Adrenal gland (tissue), 12 donors: Measurements from ENCODE around the gene LTA4H. TPM values are rescaled to one million over a fixed set of nuclear protein-coding genes. Genes with fewer than 3 reads are reported as not detected.

Experiments used
- DNase-seq, 7 donors: peaks; one replicate each; pipeline ENCODE4 v3.0.0-alpha.2; 2019 to 2020
- H3K27ac ChIP-seq, 5 donors: fragments of 200-600 bp; sonication (generic) in 4 of 5; 1 replicate in 3 of 5; 2 replicates in 2 of 5; pipeline versions ENCODE4 v1.5.1 to v1.8.0; 2016 to 2020; ENCODE audit warnings: mild to moderate bottlenecking in 1 of 5
- H3K27me3 ChIP-seq: fragments of 200-600 bp; 2 replicates; pipeline ENCODE4 v1.8.0; 2021
- H3K36me3 ChIP-seq, 2 donors: fragments of 200-600 bp; replicated peaks in 1 of 2; 1 replicate in 1 of 2; 2 replicates in 1 of 2; pipeline versions ENCODE4 v1.5.1 to v1.8.0; 2018 to 2022
- H3K4me1 ChIP-seq, 2 donors: fragments of 200-600 bp; replicated peaks in 1 of 2; 1 replicate in 1 of 2; 2 replicates in 1 of 2; pipeline versions ENCODE4 v1.5.1 to v1.8.0; 2018 to 2021
- H3K4me3 ChIP-seq, 4 donors: fragments of 200-600 bp; sonication (generic) in 3 of 4; one replicate each; pipeline ENCODE4 v1.5.1; 2016 to 2018
- H3K9me3 ChIP-seq, 3 donors: fragments of 200-600 bp; sonication (generic) in 1 of 3; replicated peaks in 1 of 3; 1 replicate in 2 of 3; 2 replicates in 1 of 3; pipeline versions ENCODE4 v1.5.1 to v1.8.0; 2016 to 2021
- POLR2A ChIP-seq, 2 donors: fragments of 450-650 bp; IDR thresholded peaks; one replicate each; pipeline ENCODE4 v1.6.1; 2017; ENCODE audit warnings: antibody characterized with exemption in 2 of 2, mild to moderate bottlenecking in 2 of 2, moderate library complexity in 1 of 2
- WGBS, 4 donors: extraction: QIAGEN DNeasy Blood & Tissue Kit in 2 of 4; methylation state at CpG; one replicate each; pipeline versions ENCODE4 v1.1.5 to v1.1.7; 2013 to 2017; 5-methylcytosine and 5-hydroxymethylcytosine counted together
- intact Hi-C, 2 donors: fragments of 100-400 bp; cut with DNase I; formaldehyde crosslinking; loops; one replicate each; pipeline versions ENCODE4 v1.14.1 to v1.15.0; 2022 to 2023
- polyA plus RNA-seq, 3 donors: library from polyadenylated mRNA; stranded (reverse); fragments of 200-250 nt in 2 of 3; fragments of 350-450 nt in 1 of 3; fragmentation: Illumina TruSeq in 1 of 3; extraction: RNeasy Lipid Tissue Mini Kit (QIAGEN cat#74804) in 1 of 3; gene quantifications; one replicate each; pipeline ENCODE4 v1.2.3, GENCODE V29; 2013 to 2014
- total RNA-seq, 9 donors: library from RNA; depleted of rRNA in 4 of 9; stranded (reverse); fragments of >200 nt in 4 of 9; fragments of 120-200 nt in 1 of 9; fragmentation: NEBNext Ultra II Directional in 1 of 9; extraction: Animal tissue kit (Norgen Biotek cat#: 25700) in 1 of 9; gene quantifications; one replicate each; pipeline versions ENCODE4 v1.1.0 to v1.2.4, GENCODE V29; 2013 to 2023
- TF ChIP-seq, protein P1 (sequence below), 6 experiments: fragments of 450-650 bp in 4 of 6; fragments of 200-600 bp in 2 of 6; sonication (generic) in 1 of 6; IDR thresholded peaks; 1 replicate in 5 of 6; 2 replicates in 1 of 6; pipeline versions ENCODE4 v1.5.1 to v1.8.0; 2016 to 2021; ENCODE audit warnings: antibody characterized with exemption in 6 of 6, mild to moderate bottlenecking in 2 of 6, moderate library complexity in 1 of 6
- donor health status: healthy with polysubstance abuse.
- donor health status: Bipolar disorder and iron deficiency.
- donor health status: DM: yes; HTN: yes; CAD: no.
- donor health status: DM: no; HTN: no; CAD: no.
- donor health status: DM: no; HTN: no; CAD: no.
- donor health status: DM: yes; HTN: yes; CAD: no.

The LTA4H gene
- total and polyA plus RNA-seq, 12 donors, result 61.8 to 164 (median 97.8) TPM

DNA sequence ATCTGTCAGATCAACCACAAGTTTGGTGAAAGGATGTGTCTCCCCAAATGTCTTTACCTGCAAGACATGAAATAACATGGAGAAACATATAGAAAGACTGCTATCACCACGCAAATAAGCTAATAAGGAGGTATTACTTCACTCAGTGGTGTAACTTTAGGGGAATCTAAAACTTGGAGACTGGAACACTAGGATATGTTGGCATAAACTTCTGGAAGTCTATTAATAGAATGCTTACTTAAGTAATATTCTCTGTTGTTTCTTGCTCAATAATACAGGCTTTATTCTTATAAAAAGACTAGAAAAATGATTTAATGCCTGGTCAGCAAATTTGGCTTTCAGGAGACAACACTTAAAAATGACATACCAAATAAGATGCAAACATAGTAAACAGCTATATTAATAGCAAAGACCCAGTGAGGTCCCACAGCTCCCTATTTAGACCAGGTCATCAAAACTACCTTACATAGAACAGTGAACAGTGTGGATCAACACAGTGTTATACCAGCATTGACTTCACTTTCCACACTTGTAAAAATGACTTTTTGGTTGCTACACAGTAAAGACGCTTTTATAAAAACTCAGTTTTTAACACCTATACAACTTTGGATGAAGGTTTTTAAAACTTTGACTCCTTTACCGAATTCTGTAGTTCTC is 20.3 kb downstream of the LTA4H start:
- Histone ChIP-seq H3K4me3 (no peak overlapping the region), H3K4me1 (no peaks in the 10 kb centered on the region), H3K36me3 (peaks cover 0 to 68% of the 10 kb centered on the region in 2 donors), H3K27me3 (no peaks in the 10 kb centered on the region), H3K27ac (no peak overlapping the region), H3K9me3 (no peaks in the 10 kb centered on the region)
- DNase-seq, result no peak
- TF ChIP-seq, protein P1, sequence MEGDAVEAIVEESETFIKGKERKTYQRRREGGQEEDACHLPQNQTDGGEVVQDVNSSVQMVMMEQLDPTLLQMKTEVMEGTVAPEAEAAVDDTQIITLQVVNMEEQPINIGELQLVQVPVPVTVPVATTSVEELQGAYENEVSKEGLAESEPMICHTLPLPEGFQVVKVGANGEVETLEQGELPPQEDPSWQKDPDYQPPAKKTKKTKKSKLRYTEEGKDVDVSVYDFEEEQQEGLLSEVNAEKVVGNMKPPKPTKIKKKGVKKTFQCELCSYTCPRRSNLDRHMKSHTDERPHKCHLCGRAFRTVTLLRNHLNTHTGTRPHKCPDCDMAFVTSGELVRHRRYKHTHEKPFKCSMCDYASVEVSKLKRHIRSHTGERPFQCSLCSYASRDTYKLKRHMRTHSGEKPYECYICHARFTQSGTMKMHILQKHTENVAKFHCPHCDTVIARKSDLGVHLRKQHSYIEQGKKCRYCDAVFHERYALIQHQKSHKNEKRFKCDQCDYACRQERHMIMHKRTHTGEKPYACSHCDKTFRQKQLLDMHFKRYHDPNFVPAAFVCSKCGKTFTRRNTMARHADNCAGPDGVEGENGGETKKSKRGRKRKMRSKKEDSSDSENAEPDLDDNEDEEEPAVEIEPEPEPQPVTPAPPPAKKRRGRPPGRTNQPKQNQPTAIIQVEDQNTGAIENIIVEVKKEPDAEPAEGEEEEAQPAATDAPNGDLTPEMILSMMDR (IDR thresholded peaks at IDR 0.05), result no peak
- no peak for TF ChIP-seq POLR2A (IDR thresholded peaks at IDR 0.05)
- 87 to 89% (median 87%) methylated on average over 3 of the region's 3 CpGs for WGBS, 4 donors
- intact Hi-C loops, result no loop called here

DNA sequence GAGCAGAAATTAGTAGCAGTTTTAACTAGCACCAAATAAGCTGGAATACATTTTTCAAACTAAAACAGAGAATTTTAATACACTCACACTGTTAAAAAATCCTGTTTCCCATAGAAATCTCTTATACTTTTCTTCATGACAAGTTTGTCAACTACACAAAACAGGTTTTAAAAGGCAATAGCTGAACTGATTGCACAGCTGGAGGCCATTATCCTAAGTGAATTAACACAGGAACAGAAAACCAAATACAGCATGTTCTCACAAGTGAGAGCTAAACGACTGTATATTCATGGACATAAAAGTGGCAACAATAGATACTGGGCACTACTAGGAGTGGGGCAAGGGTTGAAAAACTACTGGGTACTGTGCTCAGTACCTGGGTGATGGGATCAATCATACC is 27.7 kb downstream of the LTA4H start:
- Histone ChIP-seq H3K9me3 (no peaks in the 10 kb centered on the region), H3K27me3 (no peaks in the 10 kb centered on the region), H3K4me1 (no peaks in the 10 kb centered on the region), H3K27ac (no peak overlapping the region), H3K36me3 (peaks cover 0 to 84% of the 10 kb centered on the region in 2 donors), H3K4me3 (no peak overlapping the region)
- no peak for DNase-seq
- intact Hi-C loops, result no loop called here
- 48 to 71% (median 61%) methylated on average over 1 of the region's 1 CpG for whole genome bisulfite sequencing, 4 donors
- no peak for TF ChIP-seq POLR2A (IDR thresholded peaks at IDR 0.05)
- TF ChIP-seq, protein P1 (IDR thresholded peaks at IDR 0.05), result no peak

DNA sequence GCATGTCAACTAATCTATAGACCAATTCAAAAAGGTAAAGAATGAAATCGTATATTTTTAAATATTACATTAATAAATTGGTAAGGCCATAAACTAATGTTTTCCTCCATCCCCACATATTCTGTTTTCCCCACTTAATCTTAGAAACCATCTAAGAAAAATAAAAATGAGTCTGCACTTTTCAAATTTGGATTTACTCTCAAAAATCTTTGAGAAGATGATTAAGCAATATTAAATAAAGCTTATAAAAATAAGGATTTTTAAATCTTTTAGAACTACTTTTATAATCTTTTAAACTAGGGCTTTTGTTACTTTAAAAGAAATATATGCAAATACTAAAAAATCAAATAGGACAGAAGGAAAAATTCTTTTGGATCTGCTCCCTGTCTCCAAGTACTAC is 28.7 kb downstream of the LTA4H start:
- Histone ChIP-seq H3K4me1 (no peaks in the 10 kb centered on the region), H3K4me3 (no peak overlapping the region), H3K27me3 (no peaks in the 10 kb centered on the region), H3K36me3 (peaks cover 0 to 83% of the 10 kb centered on the region in 2 donors), H3K9me3 (no peaks in the 10 kb centered on the region), H3K27ac (no peak overlapping the region)
- TF ChIP-seq POLR2A (IDR thresholded peaks at IDR 0.05), result no peak
- TF ChIP-seq, protein P1 (IDR thresholded peaks at IDR 0.05), result no peak
- 83 to 98% (median 86%) methylated on average over 1 of the region's 1 CpG for WGBS, 4 donors
- intact Hi-C loops, result no loop called here
- DNase-seq, result no peak

DNA sequence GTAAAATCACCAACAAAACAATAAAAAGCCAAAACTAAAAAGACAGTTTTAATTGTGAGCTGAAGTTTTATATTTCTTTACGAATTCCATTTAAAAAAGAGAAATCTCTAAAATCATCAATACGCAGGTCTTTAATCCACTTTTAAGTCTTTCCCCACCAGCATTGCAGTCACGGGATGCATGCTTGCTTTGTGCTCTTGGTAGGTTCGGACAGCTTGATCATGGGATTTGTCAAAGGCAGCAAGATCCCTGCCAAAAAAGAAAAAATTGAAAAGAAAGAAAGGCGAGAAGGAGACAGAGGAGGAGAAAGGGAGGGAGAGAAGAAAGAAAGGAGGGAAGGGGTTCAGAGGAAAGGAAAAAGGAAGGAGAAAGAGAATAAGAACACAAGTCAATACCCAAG is 34.5 kb downstream of the LTA4H start:
- DNase-seq, result no peak
- 91 to 93% (median 92%) methylated on average over 5 of the region's 5 CpGs for WGBS, 4 donors
- TF ChIP-seq, protein P1 (IDR thresholded peaks at IDR 0.05), result no peak
- TF ChIP-seq POLR2A (IDR thresholded peaks at IDR 0.05), result no peak
- intact Hi-C loops, result no loop called here
- no peaks in the 10 kb centered on the region for H3K9me3 ChIP-seq
- no peak overlapping the region for H3K4me3 ChIP-seq
- no peaks in the 10 kb centered on the region for H3K4me1 ChIP-seq
- no peak overlapping the region for H3K27ac ChIP-seq
- H3K27me3 ChIP-seq, result no peaks in the 10 kb centered on the region
- peaks cover 0 to 41% of the 10 kb centered on the region in 2 donors for H3K36me3 ChIP-seq
